PC-9 (cell line): Measurements from ENCODE around the gene FAXC. TPM values are rescaled to one million over a fixed set of nuclear protein-coding genes. Genes with fewer than 3 reads are reported as not detected.

Experiments used
- BruUV-seq: library from RNA; stranded (reverse); fragments of 400-500 nt; replicated peaks from 2 replicates; lab custom pipeline; 2021; lab: Mats Ljungman, UMichigan
- CTCF ChIA-PET: fragments of 300-600 bp; sonication (Branson Sonifier 250); formaldehyde crosslinking; loops from one replicate; lab custom pipeline; 2022; ENCODE audit warnings: antibody characterized with exemption; lab: Charles Lee
- POLR2A ChIA-PET: fragments of 300-600 bp; sonication (Branson Sonifier 250); formaldehyde crosslinking; loops from one replicate; lab custom pipeline; 2022; ENCODE audit warnings: antibody characterized with exemption; ENCODE audit not compliant: unreplicated experiment; lab: Charles Lee
- DNase-seq, 2 experiments: peaks; one replicate each; pipeline versions ENCODE4 v3.0.0 to v3.0.0-alpha.2; 2015 to 2022; ENCODE audit warnings: mixed read lengths in 1 of 2
- H2AFZ ChIP-seq: fragments of 200-600 bp; sonication (generic); 2 replicates; pipeline ENCODE4 v1.8.1; 2017; ENCODE audit warnings: antibody characterized with exemption
- H3F3A ChIP-seq: fragments of 200-600 bp; sonication (generic); 2 replicates; pipeline ENCODE4 v1.8.1; 2017; ENCODE audit warnings: antibody characterized with exemption, mild to moderate bottlenecking, low read depth; ENCODE audit not compliant: insufficient read depth
- H3K27ac ChIP-seq: fragments of 200-600 bp; sonication (generic); 2 replicates; pipeline ENCODE4 v1.6.1; 2016; ENCODE audit warnings: mixed run types
- H3K27me3 ChIP-seq: fragments of 200-600 bp; sonication (generic); 2 replicates; pipeline ENCODE4 v1.6.1; 2016; ENCODE audit warnings: low read depth, mixed run types; ENCODE audit not compliant: insufficient read depth
- H3K36me3 ChIP-seq: fragments of 200-600 bp; sonication (generic); 2 replicates; pipeline ENCODE4 v1.6.1; 2016; ENCODE audit warnings: low read depth, mixed run types
- H3K4me1 ChIP-seq: fragments of 200-600 bp; sonication (generic); replicated peaks from 2 replicates; pipeline ENCODE4 v1.6.1; 2016; ENCODE audit warnings: mixed run types; ENCODE audit not compliant: insufficient read depth
- H3K4me2 ChIP-seq: fragments of 200-600 bp; sonication (generic); 2 replicates; pipeline ENCODE4 v1.6.1; 2017; ENCODE audit warnings: mixed run types
- H3K4me3 ChIP-seq: fragments of 200-600 bp; sonication (generic); 2 replicates; pipeline ENCODE4 v1.6.1; 2016; ENCODE audit warnings: mixed run types
- H3K79me2 ChIP-seq: fragments of 200-600 bp; sonication (generic); 2 replicates; pipeline ENCODE4 v1.6.1; 2017; ENCODE audit warnings: low read depth, mixed run types
- H3K9me2 ChIP-seq: fragments of 200-600 bp; sonication (generic); 2 replicates; pipeline ENCODE4 v1.8.1; 2017; ENCODE audit warnings: mild to moderate bottlenecking; ENCODE audit not compliant: insufficient read depth
- H3K9me3 ChIP-seq: fragments of 200-600 bp; sonication (generic); 2 replicates; pipeline ENCODE4 v1.8.1; 2016; ENCODE audit warnings: low read depth; ENCODE audit not compliant: insufficient read depth
- H4K20me1 ChIP-seq: fragments of 200-600 bp; sonication (generic); 2 replicates; pipeline ENCODE4 v1.8.1; 2017; ENCODE audit not compliant: insufficient read depth
- EZH2 ChIP-seq: fragments of 200-600 bp; sonication (generic); IDR thresholded peaks from 2 replicates; pipeline ENCODE4 v1.8.0; 2017; ENCODE audit warnings: antibody characterized with exemption, low read depth
- intact Hi-C: fragments of 100-400 bp; cut with micrococcal nuclease; formaldehyde crosslinking; loops from one replicate; pipeline ENCODE4 v1.10.0; 2022; ENCODE audit not compliant: unreplicated experiment
- total RNA-seq: library from RNA; stranded (reverse); gene quantifications from 2 replicates; pipeline ENCODE4 v1.2.3, GENCODE V29; 2021
- TF ChIP-seq, protein P1 (sequence below): fragments of 200-600 bp; sonication (generic); conservative IDR thresholded peaks from 2 replicates; pipeline ENCODE4 v1.6.1; 2017; ENCODE audit warnings: mixed run types, antibody characterized with exemption, mild to moderate bottlenecking, moderate library complexity

Gene FAXC
- total RNA-seq, 1 experiment from 2014 or later, result 3.3 TPM

DNA sequence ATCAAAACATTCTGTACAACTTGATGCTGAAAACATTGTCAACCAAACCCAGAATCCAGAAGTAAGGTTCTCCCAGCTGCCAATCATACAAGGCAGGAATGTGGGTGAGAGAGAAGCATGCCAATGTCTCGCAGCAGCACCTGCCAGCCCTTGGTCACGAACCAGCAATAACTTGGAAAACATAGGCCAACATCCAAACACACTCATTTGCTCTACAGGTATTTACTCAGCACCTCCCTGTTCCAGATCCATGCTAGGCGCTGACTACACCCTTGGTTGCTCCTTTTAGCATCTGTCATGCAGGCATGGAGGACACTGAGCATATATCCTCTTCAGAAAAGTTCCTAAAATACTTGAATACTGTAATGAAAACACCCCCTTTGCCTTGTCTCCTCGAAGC is 63.6 kb downstream of the FAXC start:
- TF ChIP-seq, protein P1, sequence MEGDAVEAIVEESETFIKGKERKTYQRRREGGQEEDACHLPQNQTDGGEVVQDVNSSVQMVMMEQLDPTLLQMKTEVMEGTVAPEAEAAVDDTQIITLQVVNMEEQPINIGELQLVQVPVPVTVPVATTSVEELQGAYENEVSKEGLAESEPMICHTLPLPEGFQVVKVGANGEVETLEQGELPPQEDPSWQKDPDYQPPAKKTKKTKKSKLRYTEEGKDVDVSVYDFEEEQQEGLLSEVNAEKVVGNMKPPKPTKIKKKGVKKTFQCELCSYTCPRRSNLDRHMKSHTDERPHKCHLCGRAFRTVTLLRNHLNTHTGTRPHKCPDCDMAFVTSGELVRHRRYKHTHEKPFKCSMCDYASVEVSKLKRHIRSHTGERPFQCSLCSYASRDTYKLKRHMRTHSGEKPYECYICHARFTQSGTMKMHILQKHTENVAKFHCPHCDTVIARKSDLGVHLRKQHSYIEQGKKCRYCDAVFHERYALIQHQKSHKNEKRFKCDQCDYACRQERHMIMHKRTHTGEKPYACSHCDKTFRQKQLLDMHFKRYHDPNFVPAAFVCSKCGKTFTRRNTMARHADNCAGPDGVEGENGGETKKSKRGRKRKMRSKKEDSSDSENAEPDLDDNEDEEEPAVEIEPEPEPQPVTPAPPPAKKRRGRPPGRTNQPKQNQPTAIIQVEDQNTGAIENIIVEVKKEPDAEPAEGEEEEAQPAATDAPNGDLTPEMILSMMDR, result no peak
- no peak for TF ChIP-seq EZH2
- Histone ChIP-seq H3K4me1 (no peaks in the 10 kb centered on the region), H3K27me3 (no peaks in the 10 kb centered on the region), H3K4me2 (no peak overlapping the region), H3F3A (no peaks in the 10 kb centered on the region), H3K4me3 (no peak overlapping the region), H3K9me3 (no peaks in the 10 kb centered on the region), H2AFZ (no peak overlapping the region), H3K9me2 (no peaks in the 10 kb centered on the region), H3K27ac (no peak overlapping the region), H3K79me2 (no peaks in the 10 kb centered on the region), H4K20me1 (no peaks in the 10 kb centered on the region), H3K36me3 (no peaks in the 10 kb centered on the region)
- POLR2A ChIA-PET, result no interaction called here
- DNase-seq, result peak in 1 of 2 experiments; percentile 28
- CTCF ChIA-PET, result no interaction called here
- BruUV-seq, result no TSS peak
- intact Hi-C loops, result no loop called here

- intact Hi-C loops, result loop anchor here (5.0 kb wide), 1 partner anchor 540 kb away; no protein-coding TSS in a partner anchor
- Histone ChIP-seq H3K36me3 (no peaks in the 10 kb centered on the region), H3K79me2 (no peaks in the 10 kb centered on the region), H3K27ac (no peak overlapping the region), H3F3A (no peaks in the 10 kb centered on the region), H3K9me3 (no peaks in the 10 kb centered on the region), H3K4me3 (no peak overlapping the region), H2AFZ (no peak overlapping the region), H3K4me1 (no peaks in the 10 kb centered on the region), H3K4me2 (no peak overlapping the region), H3K9me2 (no peaks in the 10 kb centered on the region), H3K27me3 (no peaks in the 10 kb centered on the region), H4K20me1 (no peaks in the 10 kb centered on the region)
- POLR2A ChIA-PET, result no interaction called here
- CTCF ChIA-PET, result no interaction called here
- no TSS peak for BruUV-seq
- TF ChIP-seq, protein P1, result peak; percentile 72
- no peak for TF ChIP-seq EZH2
- peak in 1 of 2 experiments; percentile 42 for DNase-seq
Measured at GRCh38 chr6:99282479-99283062, 66.9 kb downstream of the FAXC start.

- Histone ChIP-seq H3K27me3 (no peaks in the 10 kb centered on the region), H3K36me3 (no peaks in the 10 kb centered on the region), H3F3A (no peaks in the 10 kb centered on the region), H3K4me1 (no peaks in the 10 kb centered on the region), H3K9me3 (no peaks in the 10 kb centered on the region), H3K4me3 (no peak overlapping the region), H3K27ac (no peak overlapping the region), H3K4me2 (no peak overlapping the region), H2AFZ (no peak overlapping the region), H4K20me1 (no peaks in the 10 kb centered on the region), H3K79me2 (no peaks in the 10 kb centered on the region), H3K9me2 (no peaks in the 10 kb centered on the region)
- peak in 1 of 2 experiments; percentile 45 for DNase-seq
- intact Hi-C loops, result no loop called here
- TF ChIP-seq EZH2, result no peak
- TF ChIP-seq, protein P1, result no peak
- POLR2A ChIA-PET, result no interaction called here
- CTCF ChIA-PET, result no interaction called here
- BruUV-seq, result no TSS peak
Measured at GRCh38 chr6:99276747-99277146, 72.7 kb downstream of the FAXC start.
